K562 (cell line): ENCODE data around the gene CHPF. TPM values are rescaled to one million over a fixed set of nuclear protein-coding genes. Genes with fewer than 3 reads are reported as not detected.

Experiments
- ATF6 ChIP-seq: sonication (generic); formaldehyde crosslinking; IDR thresholded peaks from 2 replicates; pipeline ENCODE4 v1.4.0; 2020; ENCODE audit warnings: mild to moderate bottlenecking, missing genetic modification reagents
- C11orf30 ChIP-seq: fragments of 450-650 bp; IDR thresholded peaks from 2 replicates; pipeline ENCODE4 v1.6.1; 2016; ENCODE audit warnings: low read depth, mild to moderate bottlenecking
- CREB1 ChIP-seq, 2 experiments: sonication (generic) in 1 of 2; formaldehyde crosslinking in 1 of 2; IDR thresholded peaks; 2 replicates each; pipeline versions ENCODE4 v1.6.1 to v1.8.0; 2012 to 2022; ENCODE audit warnings: inconsistent platforms in 1 of 2, mild to moderate bottlenecking in 1 of 2, missing genetic modification reagents in 1 of 2, moderate library complexity in 1 of 2
- DPF2 ChIP-seq: fragments of 450-650 bp; IDR thresholded peaks from 2 replicates; pipeline ENCODE4 v1.6.1; 2016
- ELF4 ChIP-seq: fragments of 450-650 bp; formaldehyde crosslinking; IDR thresholded peaks from 2 replicates; pipeline ENCODE4 v1.4.0; 2022; ENCODE audit warnings: missing genetic modification characterization
- GTF2B ChIP-seq: IDR thresholded peaks from 2 replicates; pipeline ENCODE4 v1.6.1; 2011; ENCODE audit not compliant: insufficient read length; ENCODE audit errors: extremely low read depth
- MCM2 ChIP-seq: fragments of 450-650 bp; IDR thresholded peaks from 2 replicates; pipeline ENCODE4 v1.6.1; 2017; ENCODE audit warnings: low read depth, mild to moderate bottlenecking
- MYBL2 ChIP-seq, 2 experiments: fragments of 450-650 bp in 1 of 2; sonication (generic) in 1 of 2; formaldehyde crosslinking in 1 of 2; IDR thresholded peaks; 2 replicates each; pipeline versions ENCODE4 v1.6.1 to v1.8.1; 2017 to 2022; ENCODE audit warnings: borderline replicate concordance in 1 of 2, inconsistent platforms in 1 of 2, low read depth in 1 of 2, mild to moderate bottlenecking in 1 of 2, missing genetic modification reagents in 1 of 2, moderate library complexity in 1 of 2
- NRF1 ChIP-seq, 2 experiments: fragments of 450-650 bp; IDR thresholded peaks in 1 of 2; conservative IDR thresholded peaks in 1 of 2; 2 replicates each; pipeline ENCODE4 v1.6.1; 2014; ENCODE audit warnings: mild to moderate bottlenecking in 2 of 2
- PHTF2 ChIP-seq: fragments of 250-450 bp; sonication (Bioruptor Pico); IDR thresholded peaks from 2 replicates; pipeline ENCODE4 v1.5.0; 2021; ENCODE audit warnings: mild to moderate bottlenecking
- TEAD1 ChIP-seq, 2 experiments: fragments of 450-650 bp in 1 of 2; sonication (generic) in 1 of 2; formaldehyde crosslinking; IDR thresholded peaks; 2 replicates each; pipeline versions ENCODE4 v1.4.0 to v1.8.0; 2020 to 2022; ENCODE audit warnings: mild to moderate bottlenecking in 2 of 2, missing genetic modification reagents in 1 of 2
- ZBED1 ChIP-seq: IDR thresholded peaks from 2 replicates; pipeline ENCODE4 v1.6.1; 2014
- ZNF318 ChIP-seq, 2 experiments: fragments of 450-650 bp; IDR thresholded peaks; 2 replicates each; pipeline ENCODE4 v1.6.1; 2016; ENCODE audit warnings: mild to moderate bottlenecking in 2 of 2, borderline replicate concordance in 1 of 2, low read depth in 1 of 2, moderate library complexity in 1 of 2
- ZNF79 ChIP-seq: fragments of 250-450 bp; sonication (Bioruptor Pico); IDR thresholded peaks from 2 replicates; pipeline ENCODE4 v1.4.0; 2020; ENCODE audit warnings: low read depth, mild to moderate bottlenecking, moderate library complexity
- polyA plus RNA-seq, 8 experiments: library from polyadenylated mRNA; depleted of rRNA in 4 of 8; stranded (reverse) in 5 of 8; unstranded in 3 of 8; fragments of >200 nt; fragmentation: Nextera tagmentation in 2 of 8; fragmentation: Illumina TruSeq in 1 of 8; extraction: Ambion mirVana in 2 of 8; extraction: Trizol in 1 of 8; gene quantifications; 2 replicates each; pipeline versions ENCODE4 v1.2.1 to v1.2.3, GENCODE V29; 2011 to 2014; ENCODE audit warnings: inconsistent platforms in 1 of 8, missing spikeins in 1 of 8
- total RNA-seq, 7 experiments: library from RNA; depleted of rRNA in 6 of 7; stranded (reverse); fragments of >200 nt in 6 of 7; fragmentation: Illumina TruSeq in 2 of 7; extraction: Trizol in 2 of 7; gene quantifications; 2 replicates each; pipeline versions ENCODE4 v1.2.1 to v1.2.3, GENCODE V29; 2011 to 2021; ENCODE audit warnings: low replicate concordance in 1 of 7

The CHPF gene
- total and polyA plus RNA-seq, 9 of the 15 experiments (the other 6 are each of a cell fraction or from before 2014, with no cell fraction given): 0.15 to 57.2 (median 7.9) TPM

- TF ChIP-seq PHTF2 (CRISPR knock-in tag) (no peak), ZNF318 (IDR thresholded peaks at IDR 0.05; ENCODE audit: borderline replicate concordance in 1 of 2, low read depth in 1 of 2) (no peak), TEAD1 (CRISPR knock-in tag; IDR thresholded peaks at IDR 0.05) (peak in 1 of 2 experiments; percentile 12; a peak in 1 of 4 replicates), MYBL2 (IDR thresholded peaks at IDR 0.05; ENCODE audit: low read depth) (no peak), MYBL2 (CRISPR knock-in tag; IDR thresholded peaks at IDR 0.05; ENCODE audit: borderline replicate concordance) (no peak), MCM2 (no peak), NRF1 (conservative IDR thresholded peaks at IDR 0.05 in 1 of 2, IDR thresholded peaks at IDR 0.05 in 1 of 2) (peak; percentile 69 to 71), DPF2 (no peak), C11orf30 (no peak), ELF4 (no peak), ZNF79 (CRISPR knock-in tag) (no peak), GTF2B (no peak), ATF6 (CRISPR knock-in tag) (no peak), ZBED1 (no peak), CREB1 (IDR thresholded peaks at IDR 0.05) (peak; percentile 51; the same call in 1 of the 2 replicates), CREB1 (CRISPR knock-in tag; IDR thresholded peaks at IDR 0.05) (0 out of 2 replicates have a peak, but pooled peaks have one; percentile 45)
Observed at GRCh38 chr2:219551441-219552381, 8.1 kb upstream of the CHPF start (continued).
